DOHH2 (cell line): Measurements from ENCODE around the gene TARBP1.

Experiments used
- H3F3A ChIP-seq: fragments of 200-600 bp; sonication (generic), shearing (Covaris generic); 2 replicates; pipeline ENCODE4 v1.6.0; 2016; ENCODE audit warnings: antibody characterized with exemption, mild to moderate bottlenecking; ENCODE audit not compliant: control insufficient read depth, insufficient read depth
- H3K27ac ChIP-seq: fragments of 200-600 bp; sonication (generic); 2 replicates; pipeline ENCODE4 v1.5.1; 2014; ENCODE audit warnings: low read depth, mild to moderate bottlenecking, low read length, moderate library complexity
- H3K27me3 ChIP-seq: fragments of 200-600 bp; sonication (generic); 2 replicates; pipeline ENCODE4 v1.6.1; 2014; ENCODE audit warnings: mild to moderate bottlenecking, low read length, mixed read lengths; ENCODE audit not compliant: control insufficient read depth
- H3K36me3 ChIP-seq: fragments of 200-600 bp; sonication (generic); 2 replicates; pipeline ENCODE4 v1.6.1; 2014; ENCODE audit warnings: mild to moderate bottlenecking, low read length, moderate library complexity, mixed read lengths; ENCODE audit not compliant: control insufficient read depth
- H3K4me1 ChIP-seq: fragments of 200-600 bp; sonication (generic); 2 replicates; pipeline ENCODE4 v1.6.1; 2014; ENCODE audit warnings: mild to moderate bottlenecking, low read length, mixed read lengths; ENCODE audit not compliant: control insufficient read depth
- H3K4me2 ChIP-seq: fragments of 200-600 bp; sonication (generic); 2 replicates; pipeline ENCODE4 v1.6.0; 2014; ENCODE audit warnings: mild to moderate bottlenecking, low read length, moderate library complexity
- H3K4me3 ChIP-seq: fragments of 200-600 bp; sonication (generic); 2 replicates; pipeline ENCODE4 v1.5.1; 2014; ENCODE audit warnings: mild to moderate bottlenecking, low read length, mixed read lengths
- H3K79me2 ChIP-seq: fragments of 200-600 bp; sonication (generic); 2 replicates; pipeline ENCODE4 v1.6.1; 2014; ENCODE audit warnings: mild to moderate bottlenecking, low read length, mixed read lengths; ENCODE audit not compliant: control insufficient read depth
- H3K9me2 ChIP-seq: fragments of 200-600 bp; sonication (generic); replicated peaks from 2 replicates; pipeline ENCODE4 v1.6.1; 2014; ENCODE audit warnings: mild to moderate bottlenecking, low read length, mixed read lengths; ENCODE audit not compliant: control insufficient read depth
- H3K9me3 ChIP-seq: fragments of 200-600 bp; sonication (generic); 2 replicates; pipeline ENCODE4 v1.6.1; 2014; ENCODE audit warnings: antibody characterized with exemption, low read length, mixed read lengths; ENCODE audit not compliant: control insufficient read depth, insufficient read depth
- H4K20me1 ChIP-seq: fragments of 200-600 bp; sonication (generic); 2 replicates; pipeline ENCODE4 v1.6.0; 2014; ENCODE audit warnings: low read depth, mild to moderate bottlenecking, antibody characterized with exemption, low read length, moderate library complexity; ENCODE audit not compliant: control insufficient read depth, insufficient read depth
- EZH2phosphoT487 ChIP-seq: fragments of 200-600 bp; sonication (generic); IDR thresholded peaks from 2 replicates; pipeline ENCODE4 v1.6.1; 2017; ENCODE audit warnings: borderline replicate concordance, mild to moderate bottlenecking, antibody characterized with exemption, low read length, moderate library complexity, mixed read lengths
- TF ChIP-seq, protein P1 (sequence below): fragments of 200-600 bp; sonication (generic); IDR thresholded peaks from one replicate; pipeline ENCODE4 v1.5.1; 2014; ENCODE audit warnings: antibody characterized with exemption, mild to moderate bottlenecking, low read depth, low read length; ENCODE audit not compliant: poor library complexity, severe bottlenecking

The TARBP1 gene

GRCh38 chr1:234405676-234406075 lies 73.3 kb downstream of the TARBP1 start:
- Histone ChIP-seq H3K36me3 (peaks cover 11% of the 10 kb centered on the region; the same call in 1 of the 2 replicates), H3K9me3 (no peaks in the 10 kb centered on the region), H4K20me1 (no peaks in the 10 kb centered on the region), H3K79me2 (no peaks in the 10 kb centered on the region), H3K4me3 (no peak overlapping the region), H3K4me1 (0 out of 2 replicates have a peak, but pooled peaks cover 3% of the 10 kb centered on the region), H3K9me2 (no peaks in the 10 kb centered on the region), H3K27ac (no peak overlapping the region), H3K4me2 (no peak overlapping the region), H3K27me3 (no peaks in the 10 kb centered on the region), H3F3A (no peaks in the 10 kb centered on the region; the same call in 1 of the 2 replicates)
- no peak for TF ChIP-seq EZH2phosphoT487
- TF ChIP-seq, protein P1, sequence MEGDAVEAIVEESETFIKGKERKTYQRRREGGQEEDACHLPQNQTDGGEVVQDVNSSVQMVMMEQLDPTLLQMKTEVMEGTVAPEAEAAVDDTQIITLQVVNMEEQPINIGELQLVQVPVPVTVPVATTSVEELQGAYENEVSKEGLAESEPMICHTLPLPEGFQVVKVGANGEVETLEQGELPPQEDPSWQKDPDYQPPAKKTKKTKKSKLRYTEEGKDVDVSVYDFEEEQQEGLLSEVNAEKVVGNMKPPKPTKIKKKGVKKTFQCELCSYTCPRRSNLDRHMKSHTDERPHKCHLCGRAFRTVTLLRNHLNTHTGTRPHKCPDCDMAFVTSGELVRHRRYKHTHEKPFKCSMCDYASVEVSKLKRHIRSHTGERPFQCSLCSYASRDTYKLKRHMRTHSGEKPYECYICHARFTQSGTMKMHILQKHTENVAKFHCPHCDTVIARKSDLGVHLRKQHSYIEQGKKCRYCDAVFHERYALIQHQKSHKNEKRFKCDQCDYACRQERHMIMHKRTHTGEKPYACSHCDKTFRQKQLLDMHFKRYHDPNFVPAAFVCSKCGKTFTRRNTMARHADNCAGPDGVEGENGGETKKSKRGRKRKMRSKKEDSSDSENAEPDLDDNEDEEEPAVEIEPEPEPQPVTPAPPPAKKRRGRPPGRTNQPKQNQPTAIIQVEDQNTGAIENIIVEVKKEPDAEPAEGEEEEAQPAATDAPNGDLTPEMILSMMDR, result no peak

DNA sequence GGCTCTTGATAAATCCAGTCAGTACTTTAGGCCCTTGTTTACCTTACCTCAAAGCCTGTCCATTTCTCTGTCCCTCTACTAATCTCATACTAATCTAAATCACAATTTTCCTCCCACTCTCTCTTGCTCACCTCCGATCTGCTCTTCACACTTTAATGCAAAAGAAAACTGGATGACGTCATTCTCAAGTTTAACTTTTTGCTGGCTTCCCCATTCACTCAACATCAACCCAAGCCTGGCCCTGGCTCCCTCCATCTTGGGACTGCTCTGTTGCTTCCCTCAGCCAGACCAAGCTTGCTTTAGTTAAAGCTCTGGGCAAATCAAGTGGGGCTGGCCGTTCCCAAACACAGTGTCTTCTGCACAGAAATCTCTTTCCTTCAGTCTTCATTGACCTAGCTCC lies 76.0 kb downstream of the TARBP1 start:
- H3K9me3 ChIP-seq, result no peaks in the 10 kb centered on the region
- no peaks in the 10 kb centered on the region for H3K9me2 ChIP-seq
- peaks cover 15% of the 10 kb centered on the region for H3K4me1 ChIP-seq
- H3K79me2 ChIP-seq, result no peaks in the 10 kb centered on the region
- no peak for TF ChIP-seq EZH2phosphoT487
- TF ChIP-seq, protein P1, result no peak
- H3F3A ChIP-seq, result peaks cover 3% of the 10 kb centered on the region; the same call in 1 of the 2 replicates
- no peak overlapping the region for H3K27ac ChIP-seq
- no peak overlapping the region for H3K4me3 ChIP-seq
- no peaks in the 10 kb centered on the region for H4K20me1 ChIP-seq
- no peaks in the 10 kb centered on the region for H3K27me3 ChIP-seq
- H3K4me2 ChIP-seq, result no peak overlapping the region
- H3K36me3 ChIP-seq, result peaks cover 6% of the 10 kb centered on the region; the same call in 1 of the 2 replicates

- Histone ChIP-seq H3F3A (peaks cover 3% of the 10 kb centered on the region; the same call in 1 of the 2 replicates), H3K27ac (no peak overlapping the region), H3K4me1 (peaks cover 15% of the 10 kb centered on the region), H3K79me2 (no peaks in the 10 kb centered on the region), H3K9me3 (no peaks in the 10 kb centered on the region), H3K9me2 (no peaks in the 10 kb centered on the region), H4K20me1 (no peaks in the 10 kb centered on the region), H3K27me3 (no peaks in the 10 kb centered on the region), H3K4me3 (no peak overlapping the region), H3K36me3 (0 out of 2 replicates have a peak, but pooled peaks cover 7% of the 10 kb centered on the region), H3K4me2 (no peak overlapping the region)
- TF ChIP-seq, protein P1, result no peak
- no peak for TF ChIP-seq EZH2phosphoT487
These were observed 77.3 kb downstream of the TARBP1 start for GRCh38 chr1:234401658-234402057.
